Endothelial cell of umbilical vein (primary cell): ENCODE data around the gene ARSD.

Experiments used
- EZH2 ChIP-seq: IDR thresholded peaks from 2 replicates; pipeline ENCODE4 v1.6.1; 2012; ENCODE audit warnings: borderline replicate concordance, low read depth, mild to moderate bottlenecking, moderate library complexity, low read length, inconsistent platforms; ENCODE audit not compliant: severe bottlenecking
- FOS ChIP-seq: IDR thresholded peaks from 2 replicates; pipeline ENCODE4 v1.6.1; 2011; ENCODE audit warnings: mild to moderate bottlenecking, low read length, moderate library complexity, borderline replicate concordance; ENCODE audit not compliant: insufficient read depth
- GATA2 ChIP-seq: IDR thresholded peaks from 2 replicates; pipeline ENCODE4 v1.7.0; 2011; ENCODE audit warnings: low read depth, mild to moderate bottlenecking, moderate library complexity, mixed read lengths, low read length; ENCODE audit not compliant: insufficient read length, insufficient read depth
- JUN ChIP-seq: IDR thresholded peaks from 2 replicates; pipeline ENCODE4 v1.6.1; 2011; ENCODE audit warnings: borderline replicate concordance, low read depth; ENCODE audit not compliant: insufficient read length, insufficient read depth
- MYC ChIP-seq: IDR thresholded peaks from one replicate; pipeline ENCODE4 v1.6.1; 2011; ENCODE audit warnings: mild to moderate bottlenecking, low read depth, low read length
- POLR2A ChIP-seq: IDR thresholded peaks from 2 replicates; pipeline ENCODE4 v1.6.1; 2012; ENCODE audit warnings: low read depth, mild to moderate bottlenecking, control low read depth, low read length
- POLR2AphosphoS5 ChIP-seq: IDR thresholded peaks from 2 replicates; pipeline ENCODE4 v1.6.1; 2012; ENCODE audit warnings: low read depth, mild to moderate bottlenecking, control low read depth, low read length, moderate library complexity; ENCODE audit not compliant: insufficient read depth
- TF ChIP-seq, protein P1 (sequence below), 2 donors: IDR thresholded peaks; 1 replicate in 1 of 2; 2 replicates in 1 of 2; pipeline ENCODE4 v1.5.1; 2011; ENCODE audit warnings: low read length in 2 of 2, mild to moderate bottlenecking in 2 of 2, moderate library complexity in 2 of 2, control low read depth in 1 of 2, inconsistent platforms in 1 of 2, low read depth in 1 of 2; ENCODE audit not compliant: insufficient read depth in 1 of 2; ENCODE audit errors: extremely low read depth in 1 of 2
- TF ChIP-seq, protein P2 (sequence below): IDR thresholded peaks from 2 replicates; pipeline ENCODE4 v1.6.1; 2011; ENCODE audit not compliant: insufficient read depth, insufficient read length

DNA sequence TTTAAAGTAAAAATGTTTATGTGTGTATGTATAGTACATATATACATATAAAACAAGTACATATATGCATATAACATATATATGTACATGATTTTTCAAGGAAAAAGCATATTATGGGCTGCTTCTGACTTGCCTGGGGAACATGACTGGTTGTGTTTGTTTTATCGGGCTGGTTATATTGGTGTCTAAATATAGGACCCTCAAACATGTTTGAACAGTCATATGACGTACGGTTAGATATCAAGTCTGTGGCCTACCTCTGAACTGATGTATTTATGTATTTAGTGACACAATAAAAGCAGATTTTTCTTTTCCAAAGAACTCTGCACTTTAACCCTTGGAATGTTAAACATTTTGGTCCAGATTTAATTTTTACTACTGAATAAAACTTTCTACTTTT, 37.9 kb upstream of the ARSD start:
- TF ChIP-seq POLR2AphosphoS5 (no peak), POLR2A (no peak), EZH2 (no peak), MYC (no peak), JUN (no peak), FOS (no peak), GATA2 (no peak)
- TF ChIP-seq, protein P1, sequence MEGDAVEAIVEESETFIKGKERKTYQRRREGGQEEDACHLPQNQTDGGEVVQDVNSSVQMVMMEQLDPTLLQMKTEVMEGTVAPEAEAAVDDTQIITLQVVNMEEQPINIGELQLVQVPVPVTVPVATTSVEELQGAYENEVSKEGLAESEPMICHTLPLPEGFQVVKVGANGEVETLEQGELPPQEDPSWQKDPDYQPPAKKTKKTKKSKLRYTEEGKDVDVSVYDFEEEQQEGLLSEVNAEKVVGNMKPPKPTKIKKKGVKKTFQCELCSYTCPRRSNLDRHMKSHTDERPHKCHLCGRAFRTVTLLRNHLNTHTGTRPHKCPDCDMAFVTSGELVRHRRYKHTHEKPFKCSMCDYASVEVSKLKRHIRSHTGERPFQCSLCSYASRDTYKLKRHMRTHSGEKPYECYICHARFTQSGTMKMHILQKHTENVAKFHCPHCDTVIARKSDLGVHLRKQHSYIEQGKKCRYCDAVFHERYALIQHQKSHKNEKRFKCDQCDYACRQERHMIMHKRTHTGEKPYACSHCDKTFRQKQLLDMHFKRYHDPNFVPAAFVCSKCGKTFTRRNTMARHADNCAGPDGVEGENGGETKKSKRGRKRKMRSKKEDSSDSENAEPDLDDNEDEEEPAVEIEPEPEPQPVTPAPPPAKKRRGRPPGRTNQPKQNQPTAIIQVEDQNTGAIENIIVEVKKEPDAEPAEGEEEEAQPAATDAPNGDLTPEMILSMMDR (IDR thresholded peaks at IDR 0.05; ENCODE audit: extremely low read depth in 1 of 2, insufficient read depth in 1 of 2, low read depth in 1 of 2, low read length in 2 of 2) = no peak
- TF ChIP-seq, protein P2, sequence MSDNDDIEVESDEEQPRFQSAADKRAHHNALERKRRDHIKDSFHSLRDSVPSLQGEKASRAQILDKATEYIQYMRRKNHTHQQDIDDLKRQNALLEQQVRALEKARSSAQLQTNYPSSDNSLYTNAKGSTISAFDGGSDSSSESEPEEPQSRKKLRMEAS = no peak
